Activated T-cell treated with anti-CD3 and anti-CD28 coated beads for 48 hours (primary cell): ENCODE data around the gene ACSF3.
"Not testable (repeated sequence)": the region's sequence is repeated elsewhere in the genome, so short reads cannot be mapped to it uniquely, and the experiment has no call there.

Source experiments
- DNase-seq: peaks from one replicate; pipeline ENCODE4 v3.0.0-alpha.2; 2020; ENCODE audit warnings: low read depth

ACSF3 gene

DNA sequence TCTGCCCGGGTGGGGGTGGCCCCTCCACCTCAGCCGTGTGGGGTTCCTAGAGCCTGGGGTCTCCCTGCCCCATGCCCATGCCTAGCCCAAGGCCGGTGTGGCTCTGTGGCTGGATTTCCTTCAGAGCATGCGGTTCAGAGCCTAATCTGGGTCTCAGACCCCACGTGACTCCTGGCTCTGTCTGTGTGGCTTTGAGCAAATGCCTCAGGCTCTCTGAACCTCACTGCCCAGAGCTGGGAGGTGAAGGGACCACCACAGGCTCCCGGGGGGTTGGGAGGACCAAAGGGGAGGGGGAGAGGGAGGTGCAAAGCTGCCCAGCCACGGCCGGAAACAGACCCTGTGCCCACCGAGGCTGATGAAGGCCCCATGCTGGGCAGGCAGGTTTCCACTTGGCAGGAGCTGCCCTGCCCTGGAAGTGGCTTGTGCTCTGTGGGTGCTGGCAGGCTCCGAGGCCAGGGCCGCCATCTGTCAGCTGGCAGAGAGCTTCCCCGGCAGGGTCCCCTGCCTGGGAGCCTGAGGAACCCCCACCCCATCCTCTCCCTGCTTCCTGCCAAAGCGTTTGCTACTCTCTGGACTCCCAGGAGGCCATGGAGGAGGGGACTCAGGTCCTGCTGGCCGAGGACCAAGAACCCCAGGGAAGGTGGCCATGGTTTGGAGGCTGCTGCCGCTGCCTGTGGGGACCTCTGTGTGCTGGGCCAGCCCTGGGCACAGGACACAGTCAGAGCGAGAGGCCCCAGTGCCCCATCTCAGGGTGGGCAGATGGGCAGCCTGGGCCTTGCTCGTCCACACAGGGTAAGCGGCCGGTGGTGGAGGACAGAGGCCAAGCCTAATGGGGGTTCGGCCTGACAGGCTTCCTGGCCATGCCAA is 81.9 kb downstream of the ACSF3 start:
- no peak for DNase-seq

DNA sequence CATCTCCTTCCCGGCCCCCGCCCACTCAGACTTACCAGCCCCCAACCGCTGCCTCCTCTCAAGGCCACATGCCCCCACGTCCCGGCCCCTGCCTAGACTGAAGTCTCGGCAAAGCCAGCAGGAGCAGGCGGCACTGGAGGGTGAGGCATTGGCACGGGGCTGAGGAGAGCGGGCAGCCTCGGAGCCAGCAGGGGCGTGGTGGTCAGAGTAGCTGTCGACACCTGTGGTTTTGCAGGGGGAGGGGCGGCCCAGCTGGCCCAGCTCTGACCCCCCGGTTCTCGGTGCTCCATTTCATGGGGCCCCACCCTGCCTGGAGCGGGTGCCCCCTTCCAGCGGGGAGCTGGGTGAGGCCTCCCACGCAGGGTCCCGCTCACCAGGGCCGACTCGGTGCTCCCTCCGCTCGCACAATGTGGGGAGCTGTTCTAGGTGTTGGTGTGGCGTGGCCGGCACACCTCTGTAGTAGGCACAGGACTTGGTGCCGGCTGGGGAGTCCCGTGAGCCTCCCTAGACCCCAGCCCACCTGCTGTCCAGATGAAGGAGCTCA is 82.6 kb downstream of the ACSF3 start:
- no peak for DNase-seq

DNA sequence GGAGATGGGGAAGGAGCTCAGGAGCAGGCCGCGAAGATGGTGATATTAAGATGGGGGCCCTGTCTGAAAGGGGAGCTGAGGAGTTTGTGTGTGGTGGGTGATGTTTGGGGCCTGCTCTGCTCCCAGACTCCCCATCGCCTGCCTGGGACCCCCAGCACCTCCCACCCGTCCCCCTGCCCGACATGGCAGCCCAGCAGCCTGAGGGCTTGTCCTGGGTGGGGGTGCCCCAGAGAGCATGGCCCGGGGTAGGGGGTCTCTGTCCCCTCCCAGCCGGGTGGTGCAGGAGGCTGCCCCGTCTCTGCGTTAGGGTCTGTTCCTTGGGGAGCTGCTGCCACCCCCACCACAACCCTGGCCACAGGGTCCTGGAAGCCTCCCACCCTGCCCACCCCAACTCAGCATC is 83.1 kb downstream of the ACSF3 start:
- no peak for DNase-seq

DNA sequence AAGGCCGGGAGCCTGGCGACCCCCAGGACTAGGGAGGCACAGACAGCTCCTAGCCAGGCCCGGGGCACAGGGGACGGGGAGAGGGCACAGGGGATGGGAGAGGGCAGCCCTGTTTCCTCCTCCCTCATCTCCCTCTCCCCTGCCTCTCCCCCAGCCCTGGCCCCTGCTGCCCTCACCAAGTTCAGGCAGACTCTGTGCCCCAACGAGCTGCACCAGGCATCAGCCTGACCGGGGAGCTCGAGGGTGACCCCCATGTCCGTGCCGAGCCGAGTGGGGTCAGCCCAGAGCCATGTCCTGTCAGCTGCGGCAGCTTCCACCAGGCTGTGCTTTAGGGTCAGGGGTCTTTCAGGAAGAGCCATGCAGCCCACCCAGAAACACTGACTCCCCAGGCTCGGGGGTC is 83.8 kb downstream of the ACSF3 start:
- no peak for DNase-seq

DNA sequence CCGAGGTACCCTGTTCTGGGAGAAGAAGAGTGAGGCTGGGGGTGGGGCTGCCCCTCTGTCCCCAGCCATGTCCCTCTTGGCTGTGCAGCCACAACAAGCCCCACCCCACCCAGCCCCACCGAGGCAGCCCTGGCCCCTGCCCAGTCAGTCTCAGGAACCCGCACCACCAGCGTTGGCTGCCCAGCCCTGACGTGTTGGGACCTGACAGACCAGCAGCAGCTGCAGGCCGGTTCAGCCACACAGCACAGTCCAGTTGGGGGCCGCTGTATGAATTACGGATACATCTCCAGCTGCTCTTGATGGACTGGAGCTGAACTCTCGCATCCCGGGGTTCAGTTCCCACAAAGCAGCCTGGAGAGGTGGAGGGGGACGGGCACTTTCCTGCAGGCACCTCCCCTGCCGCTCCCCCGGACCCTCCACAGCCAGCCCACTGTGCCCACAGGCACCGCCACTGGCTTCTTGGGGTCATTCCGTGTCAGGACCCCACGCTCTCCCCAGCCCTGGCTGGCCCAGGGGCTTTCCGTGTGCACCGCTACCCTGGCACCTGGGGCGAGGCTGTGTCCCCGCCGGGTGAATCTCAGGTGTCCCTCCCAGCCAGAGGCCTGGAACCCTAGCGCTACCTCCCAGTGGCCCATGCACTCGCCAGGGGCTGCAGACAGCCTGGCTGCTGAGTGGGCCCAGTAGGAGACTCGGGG is 84.9 kb downstream of the ACSF3 start:
- no peak for DNase-seq

DNA sequence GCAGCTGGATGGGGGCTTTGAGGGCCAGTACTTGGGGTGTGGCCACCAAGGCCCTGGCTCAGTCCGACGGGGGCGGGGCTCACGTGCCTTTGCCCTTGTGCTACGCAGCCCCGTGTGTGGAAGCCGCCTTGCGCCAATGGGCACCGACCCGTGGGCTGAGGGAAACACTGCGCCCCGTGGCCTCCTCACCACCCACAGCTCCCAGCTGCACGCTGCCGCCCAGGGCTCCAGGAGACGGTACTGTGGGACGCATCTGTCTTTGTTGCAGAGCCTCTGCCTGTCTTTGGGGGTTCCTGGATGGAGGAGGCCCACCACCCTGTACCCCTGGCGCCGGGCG is 85.5 kb downstream of the ACSF3 start:
- no peak for DNase-seq

DNA sequence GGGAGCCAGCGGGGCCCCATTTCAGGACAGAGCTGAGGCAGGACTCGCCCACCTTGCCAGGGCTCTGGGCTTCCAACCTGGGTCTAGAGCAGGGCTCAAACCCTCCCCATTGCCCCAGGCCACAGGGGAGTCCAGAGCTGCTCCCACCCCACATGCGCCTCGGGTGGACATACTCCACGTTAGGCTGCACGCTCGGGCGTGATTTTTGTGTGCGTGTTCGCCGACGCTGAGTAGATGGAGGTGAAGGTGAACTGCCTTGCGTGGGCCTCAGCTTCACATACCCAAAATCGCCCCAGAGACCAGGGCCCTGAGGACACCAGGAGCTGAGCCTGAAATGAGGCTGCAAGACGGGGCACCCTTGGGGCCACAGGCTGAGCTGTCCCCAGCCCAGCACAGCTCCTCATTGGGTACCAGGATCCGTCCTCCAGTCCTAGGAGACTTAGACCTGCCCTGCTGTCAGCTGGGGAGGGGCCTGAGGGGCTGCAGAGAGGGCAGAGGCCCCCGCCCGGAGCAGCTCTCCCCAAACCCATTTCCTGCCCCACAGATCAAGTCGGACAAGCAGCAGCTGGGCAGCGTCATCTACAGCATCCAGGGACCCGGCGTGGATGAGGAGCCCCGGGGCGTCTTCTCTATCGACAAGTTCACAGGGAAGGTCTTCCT is 86.1 kb downstream of the ACSF3 start:
- no peak for DNase-seq

DNA sequence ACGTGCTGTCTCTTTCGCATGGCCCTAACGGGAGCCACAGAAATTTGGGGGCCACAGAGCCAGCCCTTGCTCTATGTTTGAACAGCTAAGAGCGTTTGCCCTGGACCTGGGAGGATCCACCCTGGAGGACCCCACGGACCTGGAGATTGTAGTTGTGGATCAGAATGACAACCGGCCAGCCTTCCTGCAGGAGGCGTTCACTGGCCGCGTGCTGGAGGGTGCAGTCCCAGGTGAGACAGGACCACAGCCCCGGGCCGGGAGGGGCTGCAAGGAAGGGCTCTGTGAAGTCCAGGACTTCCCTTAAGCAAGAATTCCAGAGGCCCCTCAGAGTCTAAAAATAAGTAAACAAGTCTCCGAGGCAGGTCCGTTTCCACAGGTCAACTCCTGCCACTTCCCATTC is 89.8 kb downstream of the ACSF3 start:
- no peak for DNase-seq

DNA sequence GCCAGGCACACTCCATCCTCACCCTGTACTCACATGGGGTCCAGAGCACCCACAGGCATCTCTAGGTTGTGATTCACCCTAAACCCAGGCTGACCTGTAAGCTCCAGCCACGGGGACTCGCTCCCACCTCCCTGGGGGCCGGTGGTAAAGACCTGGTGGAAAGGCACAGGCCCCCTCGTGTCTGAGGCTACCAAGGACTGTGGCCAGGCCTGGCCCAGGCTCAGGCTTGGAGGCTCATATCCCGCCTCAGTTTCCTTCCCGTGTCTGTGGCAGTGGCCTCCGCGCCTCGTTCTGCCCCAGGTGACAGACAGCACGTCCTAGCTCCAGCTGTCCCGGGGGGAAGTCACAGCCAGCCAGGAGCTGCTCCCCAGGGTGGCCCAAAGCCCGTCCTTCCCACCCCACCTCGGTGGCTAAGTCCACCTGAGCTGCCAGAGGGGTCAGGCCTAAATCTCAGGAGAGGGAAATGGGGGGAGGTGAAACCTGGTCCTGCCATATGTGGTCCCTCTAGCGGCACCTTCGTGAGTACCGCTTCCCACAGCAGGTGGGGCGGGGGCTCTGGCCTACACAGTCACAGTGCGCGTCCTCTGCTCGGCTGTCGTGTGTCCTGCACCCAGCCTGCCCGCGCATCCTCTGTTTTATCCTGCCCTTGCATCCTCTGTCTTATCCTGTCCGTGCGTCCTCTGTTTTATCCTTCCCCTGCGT is 90.5 kb downstream of the ACSF3 start:
- DNase-seq = no peak

DNA sequence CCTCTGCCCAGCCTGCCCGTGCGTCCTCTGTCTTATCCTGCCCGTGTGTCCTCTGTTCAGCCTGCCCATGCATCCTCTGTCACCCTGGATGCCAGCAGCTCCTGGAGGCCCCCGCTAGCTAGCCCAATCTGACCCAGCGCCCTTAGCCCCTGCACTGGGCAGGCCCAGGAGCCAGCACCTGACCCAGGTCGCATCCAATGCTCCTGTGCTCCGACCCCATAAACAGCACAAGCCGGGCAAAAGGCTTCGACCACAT is 91.0 kb downstream of the ACSF3 start:
- DNase-seq = no peak

DNA sequence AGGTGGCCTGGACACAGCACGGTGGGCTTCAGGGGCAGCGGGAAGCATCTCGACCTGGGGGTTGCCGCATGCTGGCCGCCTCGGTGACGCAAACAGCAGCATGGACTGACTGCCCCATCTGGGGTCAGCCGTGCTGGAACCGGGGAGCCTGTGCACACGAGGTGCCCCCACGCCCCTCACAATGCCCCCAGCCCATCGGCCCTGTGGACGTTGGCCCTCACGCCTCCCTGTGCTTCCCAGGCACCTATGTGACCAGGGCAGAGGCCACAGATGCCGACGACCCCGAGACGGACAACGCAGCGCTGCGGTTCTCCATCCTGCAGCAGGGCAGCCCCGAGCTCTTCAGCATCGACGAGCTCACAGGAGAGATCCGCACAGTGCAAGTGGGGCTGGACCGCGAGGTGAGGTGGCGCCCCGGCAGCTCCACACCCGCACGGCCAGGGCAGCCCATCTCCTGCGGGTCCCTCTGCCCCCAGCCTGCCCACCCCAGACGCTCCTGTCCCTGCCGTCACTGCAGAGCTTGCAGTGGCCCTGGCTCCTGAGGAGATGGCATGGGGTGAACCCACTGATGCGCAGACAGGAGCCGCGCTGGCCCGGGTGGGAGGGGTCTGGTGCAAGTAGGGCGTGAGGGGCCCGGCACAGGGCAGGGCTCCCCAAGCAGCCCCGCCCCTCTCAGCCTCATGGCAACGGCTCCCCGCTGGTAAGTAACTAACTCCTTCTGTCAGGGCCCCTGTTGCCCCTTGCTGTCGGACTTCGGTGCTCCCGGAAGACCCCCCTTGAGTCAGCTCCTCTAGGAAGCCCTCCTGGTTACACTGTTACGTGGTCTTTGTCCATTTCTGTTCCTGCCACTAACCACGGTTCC is 91.5 kb downstream of the ACSF3 start:
- no peak for DNase-seq

DNA sequence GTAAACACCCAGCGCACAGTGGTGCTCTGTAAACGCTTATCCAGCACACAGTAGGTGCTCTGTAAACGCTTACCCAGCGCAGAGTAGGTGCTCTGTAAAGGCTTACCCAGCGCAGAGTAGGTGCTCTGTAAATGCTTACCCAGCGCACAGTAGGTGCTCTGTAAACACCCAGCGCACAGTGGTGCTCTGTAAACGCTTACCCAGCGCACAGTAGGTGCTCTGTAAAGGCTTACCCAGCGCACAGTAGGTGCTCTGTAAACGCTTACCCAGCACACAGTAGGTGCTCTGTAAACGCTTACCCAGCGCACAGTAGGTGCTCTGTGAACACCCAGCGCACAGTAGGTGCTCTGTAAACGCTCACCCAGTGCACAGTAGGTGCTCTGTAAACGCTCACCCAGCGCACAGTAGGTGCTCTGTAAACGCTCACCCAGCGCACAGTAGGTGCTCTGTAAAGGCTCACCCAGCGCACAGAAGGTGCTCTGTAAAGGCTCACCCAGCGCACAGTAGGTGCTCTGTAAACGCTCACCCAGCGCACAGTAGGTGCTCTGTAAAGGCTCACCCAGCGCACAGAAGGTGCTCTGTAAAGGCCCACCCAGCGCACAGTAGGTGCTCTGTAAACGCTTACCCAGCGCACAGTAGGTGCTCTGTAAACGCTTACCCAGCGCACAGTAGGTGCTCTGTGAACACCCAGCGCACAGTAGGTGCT is 92.4 kb downstream of the ACSF3 start:
- DNase-seq = not testable (repeated sequence)

DNA sequence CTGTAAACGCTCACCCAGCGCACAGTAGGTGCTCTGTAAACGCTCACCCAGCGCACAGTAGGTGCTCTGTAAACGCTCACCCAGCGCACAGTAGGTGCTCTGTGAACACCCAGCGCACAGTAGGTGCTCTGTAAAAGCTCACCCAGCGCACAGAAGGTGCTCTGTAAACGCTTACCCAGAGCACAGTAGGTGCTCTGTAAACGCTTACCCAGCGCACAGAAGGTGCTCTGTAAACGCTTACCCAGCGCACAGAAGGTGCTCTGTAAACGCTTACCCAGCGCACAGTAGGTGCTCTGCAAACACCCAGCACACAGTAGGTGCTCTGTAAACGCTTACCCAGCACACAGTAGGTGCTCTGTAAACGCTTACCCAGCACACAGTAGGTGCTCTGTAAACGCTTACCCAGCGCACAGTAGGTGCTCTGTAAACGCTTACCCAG is 93.0 kb downstream of the ACSF3 start:
- DNase-seq = not testable (repeated sequence)

DNA sequence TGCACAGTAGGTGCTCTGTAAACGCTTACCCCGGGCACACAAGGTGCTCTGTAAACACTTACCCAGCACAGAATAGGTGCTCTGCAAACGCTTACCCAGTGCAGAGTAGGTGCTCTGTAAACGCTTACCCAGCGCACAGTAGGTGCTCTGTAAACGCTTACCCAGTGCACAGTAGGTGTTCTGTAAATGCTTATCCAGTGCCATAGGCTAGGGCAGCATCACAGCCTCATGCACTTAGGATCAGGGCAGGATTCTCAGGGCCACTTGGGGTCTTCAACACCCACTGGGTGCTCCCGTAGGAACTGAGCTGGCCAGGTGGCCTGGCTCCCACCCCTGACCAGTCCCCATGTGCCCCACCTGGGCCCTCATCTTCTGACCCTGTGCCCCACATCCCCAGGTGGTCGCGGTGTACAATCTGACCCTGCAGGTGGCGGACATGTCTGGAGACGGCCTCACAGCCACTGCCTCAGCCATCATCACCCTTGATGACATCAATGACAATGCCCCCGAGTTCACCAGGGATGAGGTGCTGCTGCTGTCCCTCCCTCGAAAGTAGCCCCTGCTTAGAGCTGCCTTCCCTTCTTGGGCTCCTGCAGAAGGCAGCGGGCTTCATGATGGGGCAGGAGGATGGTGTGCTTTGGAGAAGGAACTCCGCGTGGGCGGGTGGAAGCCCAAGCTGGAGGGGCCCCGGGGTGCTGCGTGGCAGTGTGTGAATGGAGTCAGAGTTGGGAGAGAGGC is 93.5 kb downstream of the ACSF3 start:
- DNase-seq = peak; percentile 38

DNA sequence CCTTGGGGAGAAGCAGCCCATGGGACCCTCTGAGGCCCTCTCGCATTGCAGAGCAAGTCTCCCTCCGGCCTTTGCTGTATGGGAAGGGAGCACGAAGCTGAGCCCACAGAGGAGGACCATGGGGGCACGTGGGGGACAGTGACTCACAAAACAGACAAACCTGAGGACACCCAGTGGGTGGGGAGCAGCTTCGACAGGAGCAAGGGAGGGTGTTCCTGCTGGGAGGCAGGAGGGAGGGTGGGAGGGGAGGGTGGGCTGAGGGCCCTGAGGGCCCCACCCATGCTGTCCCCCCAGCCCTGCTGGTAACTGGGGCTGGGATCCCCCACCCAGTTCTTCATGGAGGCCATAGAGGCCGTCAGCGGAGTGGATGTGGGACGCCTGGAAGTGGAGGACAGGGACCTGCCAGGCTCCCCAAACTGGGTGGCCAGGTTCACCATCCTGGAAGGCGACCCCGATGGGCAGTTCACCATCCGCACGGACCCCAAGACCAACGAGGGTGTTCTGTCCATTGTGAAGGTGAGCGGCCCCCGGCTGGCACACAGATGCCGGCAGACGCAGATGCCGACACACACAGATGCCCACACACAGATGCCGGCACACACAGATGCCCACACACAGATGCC is 94.2 kb downstream of the ACSF3 start:
- DNase-seq = no peak

DNA sequence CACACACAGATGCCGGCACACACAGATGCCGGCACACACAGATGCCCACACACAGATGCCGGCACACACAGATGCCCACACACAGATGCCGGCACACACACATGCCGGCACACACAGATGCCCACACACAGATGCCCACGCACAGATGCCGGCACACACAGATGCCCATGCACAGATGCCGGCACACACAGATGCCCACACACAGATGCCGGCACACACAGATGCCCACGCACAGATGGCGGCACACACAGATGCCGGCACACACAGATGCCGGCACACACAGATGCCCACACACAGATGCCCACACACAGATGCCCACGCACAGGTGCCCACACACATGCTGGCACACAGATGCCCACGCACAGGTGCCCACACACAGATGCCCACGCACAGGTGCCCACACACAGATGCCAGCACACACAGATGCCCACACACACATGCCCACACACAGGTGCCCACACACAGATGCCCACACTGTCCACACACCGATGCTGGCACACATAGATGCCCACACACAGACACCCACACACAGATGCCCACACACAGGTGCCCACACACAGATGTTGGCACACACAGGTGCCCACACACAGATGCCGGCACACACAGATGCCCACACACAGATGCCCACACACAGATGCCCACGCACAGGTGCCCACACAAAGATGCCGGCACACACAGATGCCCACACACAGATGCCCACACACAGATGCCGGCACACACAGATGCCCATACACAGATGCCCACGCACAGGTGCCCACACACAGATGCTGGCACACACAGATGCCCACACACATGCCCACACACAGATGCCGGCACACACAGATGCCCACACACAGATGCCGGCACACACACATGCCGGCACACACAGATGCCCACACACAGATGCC is 95.1 kb downstream of the ACSF3 start:
- not testable (repeated sequence) for DNase-seq

DNA sequence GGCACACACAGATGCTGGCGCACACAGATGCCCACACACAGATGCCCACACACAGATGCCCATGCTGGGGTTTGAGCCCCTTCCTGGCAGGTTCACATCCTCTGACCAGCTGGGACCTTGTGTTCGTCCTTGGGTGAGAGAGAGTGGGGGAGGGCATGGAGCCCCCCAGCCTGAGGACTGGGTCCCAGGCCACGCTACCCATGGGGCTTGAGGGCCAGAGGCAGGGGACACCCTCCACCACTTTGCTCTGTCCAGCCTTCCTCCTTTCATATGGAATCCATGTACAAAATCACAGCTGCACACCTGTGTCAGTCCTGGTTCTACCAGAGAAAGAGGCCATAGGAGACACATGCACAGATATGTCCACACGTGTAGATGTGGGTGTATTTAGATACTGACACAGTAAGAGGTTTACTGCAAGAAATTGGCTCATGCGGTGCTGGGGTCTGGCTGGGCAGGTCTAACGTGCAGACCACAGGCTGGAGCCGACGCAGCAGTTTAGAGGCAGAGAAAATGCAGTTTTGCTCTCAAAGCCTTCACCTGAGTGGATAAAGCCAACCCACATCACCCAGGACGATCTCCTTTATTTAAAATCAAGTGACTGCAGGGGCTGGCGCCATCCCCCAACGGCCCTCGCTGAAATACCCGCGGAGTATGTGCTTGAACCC is 95.8 kb downstream of the ACSF3 start:
- DNase-seq = no peak
